K562 (cell line): ENCODE results near the gene F11R. TPM values are rescaled to one million over a fixed set of nuclear protein-coding genes. Genes with fewer than 3 reads are reported as not detected.

Experiments used
- ATAC-seq: fragments of 200-7000 bp; cut with Tn5 transposase; 3 replicates; pipeline ENCODE4 v1.9.1; 2020; ENCODE audit warnings: moderate library complexity
- BruUV-seq: library from RNA; stranded (reverse); fragments of 400-500 nt; replicated peaks from 2 replicates; lab custom pipeline; 2021; lab: Mats Ljungman, UMichigan
- CTCF ChIA-PET: fragments of 300-600 bp; formaldehyde crosslinking; extraction: SDS; loops from one replicate; lab custom pipeline; 2021; ENCODE audit warnings: low intra/inter-chr PET ratio; lab: Yijun Ruan, JAX
- POLR2A ChIA-PET: fragments of 300-600, 350-650 bp; sonication (Branson Sonifier 250); formaldehyde crosslinking; extraction: SDS; loops from one replicate; lab custom pipeline; 2021; ENCODE audit warnings: antibody characterized with exemption, inconsistent platforms; lab: Yijun Ruan, JAX
- DNase-seq, 4 experiments: peaks; one replicate each; pipeline versions ENCODE4 v3.0.0 to v3.0.0-alpha.2; 2011 to 2018; ENCODE audit warnings: low spot score in 3 of 4, mixed read lengths in 3 of 4; ENCODE audit errors: extremely low read depth in 1 of 4
- FAIRE-seq: peaks from 2 replicates; lab custom pipeline; 2011; peaks lifted over from hg19 to GRCh38; lab: Jason Lieb, UNC
- H2AFZ ChIP-seq: 2 replicates; pipeline ENCODE4 v1.6.0; 2011; ENCODE audit warnings: low read depth, low read length, control low read depth, inconsistent platforms
- H3K27ac ChIP-seq: fragments of 200-600 bp; 3 replicates; pipeline ENCODE4 v1.8.0; 2011; ENCODE audit warnings: low read depth, mild to moderate bottlenecking, control low read depth, inconsistent platforms, low read length, moderate library complexity, mixed read lengths; ENCODE audit errors: extremely low read depth
- H3K27me3 ChIP-seq, 2 experiments: fragments of 300-600 bp in 1 of 2; 2 replicates in 1 of 2; 3 replicates in 1 of 2; pipeline versions ENCODE4 v1.6.0 to v1.8.0; 2011; ENCODE audit warnings: inconsistent platforms in 2 of 2, low read length in 2 of 2, mild to moderate bottlenecking in 1 of 2, mixed read lengths in 1 of 2, moderate library complexity in 1 of 2; ENCODE audit not compliant: control insufficient read depth in 2 of 2, insufficient read depth in 2 of 2
- H3K36me3 ChIP-seq: fragments of 300-600 bp; 3 replicates; pipeline ENCODE4 v1.8.0; 2011; ENCODE audit warnings: mild to moderate bottlenecking, low read length, inconsistent platforms; ENCODE audit not compliant: control insufficient read depth, insufficient read depth
- H3K4me1 ChIP-seq, 2 experiments: fragments of 200-600 bp in 1 of 2; replicated peaks in 1 of 2; 2 replicates in 1 of 2; 3 replicates in 1 of 2; pipeline versions ENCODE4 v1.5.1 to v1.8.0; 2011; ENCODE audit warnings: inconsistent platforms in 2 of 2, low read length in 2 of 2, mild to moderate bottlenecking in 1 of 2, mixed read lengths in 1 of 2, moderate library complexity in 1 of 2; ENCODE audit not compliant: control insufficient read depth in 2 of 2, insufficient read depth in 2 of 2
- H3K4me2 ChIP-seq: 2 replicates; pipeline ENCODE4 v1.6.1; 2011; ENCODE audit warnings: low read length, control low read depth, inconsistent platforms, mixed read lengths; ENCODE audit not compliant: insufficient read depth
- H3K4me3 ChIP-seq: fragments of 200-600 bp; sonication (generic), shearing (Covaris generic); 2 replicates; pipeline ENCODE4 v1.5.1; 2016; ENCODE audit warnings: control low read depth, inconsistent platforms
- H3K79me2 ChIP-seq: fragments of 200-600 bp; 3 replicates; pipeline ENCODE4 v1.8.0; 2011; ENCODE audit warnings: low read length, inconsistent platforms; ENCODE audit not compliant: control insufficient read depth, insufficient read depth
- H3K9ac ChIP-seq, 2 experiments: 2 replicates each; pipeline versions ENCODE4 v1.6.0 to v1.6.1; 2011; ENCODE audit warnings: low read depth in 2 of 2, low read length in 2 of 2, control low read depth in 1 of 2, inconsistent platforms in 1 of 2, mild to moderate bottlenecking in 1 of 2, mixed read lengths in 1 of 2; ENCODE audit not compliant: insufficient read depth in 1 of 2
- H3K9me1 ChIP-seq: one replicate; pipeline ENCODE4 v1.6.0; 2011; ENCODE audit warnings: inconsistent platforms, mild to moderate bottlenecking, low read length, moderate library complexity; ENCODE audit not compliant: control insufficient read depth, insufficient read depth
- H3K9me3 ChIP-seq: replicated peaks from 2 replicates; pipeline ENCODE4 v1.5.1; 2011; ENCODE audit warnings: low read depth, low read length, inconsistent platforms; ENCODE audit not compliant: control insufficient read depth, insufficient read depth
- H4K20me1 ChIP-seq: replicated peaks from 2 replicates; pipeline ENCODE4 v1.6.1; 2011; ENCODE audit warnings: low read length, inconsistent platforms, mixed read lengths; ENCODE audit not compliant: control insufficient read depth, insufficient read depth
- ARHGAP35 ChIP-seq: fragments of 450-650 bp; IDR thresholded peaks from 2 replicates; pipeline ENCODE4 v1.6.1; 2018; ENCODE audit not compliant: partially characterized antibody
- ATF7 ChIP-seq: fragments of 450-650 bp; IDR thresholded peaks from 2 replicates; pipeline ENCODE4 v1.7.1; 2014; ENCODE audit warnings: mild to moderate bottlenecking, moderate library complexity
- BACH1 ChIP-seq: fragments of 200-800 bp; sonication (Bioruptor generic); IDR thresholded peaks from 2 replicates; pipeline ENCODE4 v1.6.1; 2016; ENCODE audit warnings: missing genetic modification characterization, missing compliant biosample characterization
- BDP1 ChIP-seq: IDR thresholded peaks from 3 replicates; pipeline ENCODE4 v1.6.1; 2011; ENCODE audit not compliant: insufficient read length, insufficient read depth
- CREB3 ChIP-seq: fragments of 450-650 bp; conservative IDR thresholded peaks from 2 replicates; pipeline ENCODE4 v1.6.1; 2016; ENCODE audit warnings: missing genetic modification characterization, low read depth, mild to moderate bottlenecking, missing compliant biosample characterization, moderate library complexity
- DMBX1 ChIP-seq: fragments of 250-450 bp; sonication (Bioruptor Pico); IDR thresholded peaks from 2 replicates; pipeline ENCODE4 v1.8.0; 2022; ENCODE audit warnings: inconsistent platforms, mild to moderate bottlenecking, moderate library complexity, borderline replicate concordance
- EZH2 ChIP-seq: IDR thresholded peaks from 2 replicates; pipeline ENCODE4 v1.6.1; 2012; ENCODE audit warnings: low read depth, mild to moderate bottlenecking, inconsistent platforms, low read length, borderline replicate concordance
- GATAD2B ChIP-seq: fragments of 450-650 bp; IDR thresholded peaks from 2 replicates; pipeline ENCODE4 v1.6.1; 2017; ENCODE audit warnings: mild to moderate bottlenecking, borderline replicate concordance
- MITF ChIP-seq: IDR thresholded peaks from 2 replicates; pipeline ENCODE4 v1.6.1; 2014; ENCODE audit warnings: antibody characterized with exemption
- RBFOX2 ChIP-seq: fragments of 200-400 bp; formaldehyde crosslinking; IDR thresholded peaks from 2 replicates; pipeline ENCODE4 v1.6.1; 2017; ENCODE audit warnings: low read depth, mild to moderate bottlenecking, low read length, moderate library complexity
- SMARCB1 ChIP-seq: IDR thresholded peaks from 2 replicates; pipeline ENCODE4 v1.6.1; 2011; ENCODE audit warnings: improper control_type of control experiment, low read depth; ENCODE audit not compliant: insufficient read length
- ZBTB9 ChIP-seq: fragments of 450-650 bp; formaldehyde crosslinking; IDR thresholded peaks from 2 replicates; pipeline ENCODE4 v1.4.0; 2020; ENCODE audit warnings: mild to moderate bottlenecking, moderate library complexity
- ZNF311 ChIP-seq: fragments of 250-450 bp; sonication (Bioruptor Pico); IDR thresholded peaks from 2 replicates; pipeline ENCODE4 v1.4.0; 2020; ENCODE audit warnings: mild to moderate bottlenecking, moderate library complexity
- ZNF696 ChIP-seq: fragments of 250-450 bp; sonication (Bioruptor Pico); conservative IDR thresholded peaks from 2 replicates; pipeline ENCODE4 v1.4.0; 2020; ENCODE audit warnings: mild to moderate bottlenecking, moderate library complexity
- ZNF76 ChIP-seq: fragments of 250-450 bp; sonication (Bioruptor Pico); IDR thresholded peaks from 2 replicates; pipeline ENCODE4 v1.4.0; 2020; ENCODE audit warnings: mild to moderate bottlenecking, moderate library complexity, borderline replicate concordance
- ZSCAN29 ChIP-seq: fragments of 450-650 bp; IDR thresholded peaks from 2 replicates; pipeline ENCODE4 v1.6.1; 2017
- WGBS: fragments of 100-300 bp; shearing (Covaris generic); methylation state at CpG from one replicate; pipeline ENCODE4 v1.1.6; 2016; ENCODE audit warnings: low coverage, mixed read lengths; ENCODE audit not compliant: insufficient coverage; ENCODE audit errors: missing lambda C conversion rate; 5-methylcytosine and 5-hydroxymethylcytosine counted together
- in situ Hi-C: fragments of 300-500 bp; cut with MboI; formaldehyde crosslinking; loops from 4 replicates; pipeline ENCODE4 v1.15.0; 2018; ENCODE audit warnings: inconsistent platforms, mixed read lengths
- intact Hi-C: fragments of 100-400 bp; cut with micrococcal nuclease; formaldehyde crosslinking; loops from 2 replicates; pipeline ENCODE4 v1.14.2; 2022
- polyA plus RNA-seq, 8 experiments: library from polyadenylated mRNA; depleted of rRNA in 4 of 8; stranded (reverse) in 5 of 8; unstranded in 3 of 8; fragments of >200 nt; fragmentation: Nextera tagmentation in 2 of 8; fragmentation: Illumina TruSeq in 1 of 8; extraction: Ambion mirVana in 2 of 8; extraction: Trizol in 1 of 8; gene quantifications; 2 replicates each; pipeline versions ENCODE4 v1.2.1 to v1.2.3, GENCODE V29; 2011 to 2014; ENCODE audit warnings: inconsistent platforms in 1 of 8, missing spikeins in 1 of 8
- total RNA-seq, 7 experiments: library from RNA; depleted of rRNA in 6 of 7; stranded (reverse); fragments of >200 nt in 6 of 7; fragmentation: Illumina TruSeq in 2 of 7; extraction: Trizol in 2 of 7; gene quantifications; 2 replicates each; pipeline versions ENCODE4 v1.2.1 to v1.2.3, GENCODE V29; 2011 to 2021; ENCODE audit warnings: low replicate concordance in 1 of 7

F11R gene
- total and polyA plus RNA-seq, 9 of the 15 experiments (the other 6 are each of a cell fraction or from before 2014, with no cell fraction given): 27.4 to 187 (median 52.5) TPM

GRCh38 chr1:161038523-161039153 lies 17.7 kb upstream of the F11R start, which contains the start of gene TSTD1 (continued):
- peak; percentile 25; the same call in 1 of the 2 replicates for TF ChIP-seq RBFOX2

- DNase-seq (no peak), ATAC-seq (no peak), FAIRE-seq (no peak)
- no peaks in the 10 kb centered on the region for H3K27me3 ChIP-seq
- WGBS: 75% methylated on average over 21 of the region's 21 CpGs
- intact Hi-C loops (no loop called here), in situ Hi-C loops (no loop called here)
- H3K36me3 ChIP-seq: peaks cover 43% of the 10 kb centered on the region
- no peak overlapping the region for H3K4me2 ChIP-seq
- H4K20me1 ChIP-seq: no peaks in the 10 kb centered on the region
- peaks cover 4 to 5% of the 10 kb centered on the region in 2 experiments; a peak in 3 of 5 replicates for H3K4me1 ChIP-seq
- no peak overlapping the region for H2AFZ ChIP-seq
- H3K9me3 ChIP-seq: no peaks in the 10 kb centered on the region
- no peak overlapping the region for H3K27ac ChIP-seq
- no TSS peak for BruUV-seq
- no peaks in the 10 kb centered on the region for H3K79me2 ChIP-seq
- ChIA-PET CTCF (no interaction called here), POLR2A (interaction anchor here (0.6 to 2.1 kb wide), 4 partner anchors 10 to 104 kb away, joined by 3 to 8 read pairs (median 3); partner anchors contain the start of gene F11R)
- H3K9me1 ChIP-seq: no peaks in the 10 kb centered on the region
- no peak overlapping the region for H3K9ac ChIP-seq
- no peak overlapping the region for H3K4me3 ChIP-seq
- TF ChIP-seq ZNF696 (CRISPR knock-in tag): no peak
- TF ChIP-seq BACH1 (tag): no peak
- TF ChIP-seq ZBTB9 (CRISPR knock-in tag): no peak
- no peak for TF ChIP-seq ATF7
- no peak for TF ChIP-seq DMBX1 (CRISPR knock-in tag)
- TF ChIP-seq BDP1: no peak
- no peak for TF ChIP-seq MITF
- TF ChIP-seq ARHGAP35: no peak
- TF ChIP-seq ZSCAN29: no peak
- TF ChIP-seq EZH2: no peak
- no peak for TF ChIP-seq ZNF76 (CRISPR knock-in tag)
- no peak for TF ChIP-seq GATAD2B
- TF ChIP-seq ZNF311 (CRISPR knock-in tag): no peak
- TF ChIP-seq CREB3 (tag): no peak
- TF ChIP-seq SMARCB1: no peak
Measured at GRCh38 chr1:161037661-161038522, 16.9 kb upstream of the F11R start.
